ENCODE data around the gene TSPAN31.

DNA sequence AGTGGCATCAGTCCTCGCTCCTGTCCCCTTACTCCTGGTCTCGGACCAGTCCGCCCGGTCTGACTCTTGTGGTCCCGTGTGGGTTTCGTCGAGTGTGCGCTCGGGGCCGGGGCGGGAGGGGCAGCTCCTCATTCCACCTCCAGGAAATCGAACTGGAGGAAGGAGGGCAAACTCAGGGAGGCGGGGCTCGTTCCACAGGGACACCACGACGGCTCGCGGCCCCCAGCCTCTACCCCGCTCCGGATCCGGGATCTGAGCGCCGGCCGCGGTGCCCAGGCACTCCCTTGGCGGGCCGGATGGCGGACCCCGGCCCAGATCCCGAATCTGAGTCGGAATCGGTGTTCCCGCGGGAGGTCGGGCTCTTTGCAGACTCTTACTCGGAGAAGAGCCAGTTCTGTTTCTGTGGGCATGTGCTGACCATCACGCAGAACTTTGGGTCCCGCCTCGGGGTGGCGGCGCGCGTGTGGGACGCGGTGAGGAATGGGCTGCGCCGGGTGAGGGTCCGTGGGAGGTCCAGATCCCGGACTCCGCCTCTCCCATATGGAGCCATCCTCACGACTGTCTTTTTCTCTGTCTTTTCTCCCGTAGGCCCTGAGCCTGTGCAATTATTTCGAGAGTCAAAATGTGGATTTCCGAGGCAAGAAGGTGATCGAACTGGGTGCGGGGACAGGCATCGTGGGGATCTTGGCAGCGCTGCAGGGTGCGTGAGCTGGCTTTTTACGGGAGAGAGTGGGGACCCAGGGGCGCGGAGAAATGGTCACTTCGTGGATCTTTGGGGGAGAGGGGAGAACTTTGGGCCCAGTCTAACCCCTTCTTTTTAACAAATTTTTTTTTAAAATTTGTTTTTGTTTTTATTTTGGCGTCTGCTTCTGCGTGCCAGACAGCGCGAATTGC, 27.8 kb downstream of the TSPAN31 start, which contains the start of gene EEF1AKMT3:
- TF ChIP-seq, protein P1, sequence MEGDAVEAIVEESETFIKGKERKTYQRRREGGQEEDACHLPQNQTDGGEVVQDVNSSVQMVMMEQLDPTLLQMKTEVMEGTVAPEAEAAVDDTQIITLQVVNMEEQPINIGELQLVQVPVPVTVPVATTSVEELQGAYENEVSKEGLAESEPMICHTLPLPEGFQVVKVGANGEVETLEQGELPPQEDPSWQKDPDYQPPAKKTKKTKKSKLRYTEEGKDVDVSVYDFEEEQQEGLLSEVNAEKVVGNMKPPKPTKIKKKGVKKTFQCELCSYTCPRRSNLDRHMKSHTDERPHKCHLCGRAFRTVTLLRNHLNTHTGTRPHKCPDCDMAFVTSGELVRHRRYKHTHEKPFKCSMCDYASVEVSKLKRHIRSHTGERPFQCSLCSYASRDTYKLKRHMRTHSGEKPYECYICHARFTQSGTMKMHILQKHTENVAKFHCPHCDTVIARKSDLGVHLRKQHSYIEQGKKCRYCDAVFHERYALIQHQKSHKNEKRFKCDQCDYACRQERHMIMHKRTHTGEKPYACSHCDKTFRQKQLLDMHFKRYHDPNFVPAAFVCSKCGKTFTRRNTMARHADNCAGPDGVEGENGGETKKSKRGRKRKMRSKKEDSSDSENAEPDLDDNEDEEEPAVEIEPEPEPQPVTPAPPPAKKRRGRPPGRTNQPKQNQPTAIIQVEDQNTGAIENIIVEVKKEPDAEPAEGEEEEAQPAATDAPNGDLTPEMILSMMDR (conservative IDR thresholded peaks at IDR 0.05 in 1 of 2, IDR thresholded peaks at IDR 0.05 in 1 of 2; ENCODE audit: extremely low read depth in 1 of 2, insufficient read depth in 1 of 2, low read depth in 1 of 2, low read length in 2 of 2) = no peak
- no peak for TF ChIP-seq EZH2 (IDR thresholded peaks at IDR 0.05; ENCODE audit: borderline replicate concordance, low read length)
